Ovary (tissue), 9 donors: ENCODE results near the gene BEND7. TPM values are rescaled to one million over a fixed set of nuclear protein-coding genes. Genes with fewer than 3 reads are reported as not detected.

Source experiments
- polyA plus RNA-seq, 2 donors: library from polyadenylated mRNA; stranded (reverse); fragments of 200-250 nt in 1 of 2; fragments of 350-450 nt in 1 of 2; fragmentation: Illumina TruSeq in 1 of 2; extraction: RNeasy Lipid Tissue Mini Kit (QIAGEN cat#74804) in 1 of 2; gene quantifications; one replicate each; pipeline ENCODE4 v1.2.3, GENCODE V29; 2013 to 2014
- small RNA-seq: library from RNA; depleted of rRNA; stranded (forward); fragments of <200 nt; gene quantifications from one replicate; pipeline ENCODE3, GENCODE V24; 2016
- total RNA-seq, 7 donors: library from RNA; depleted of rRNA in 2 of 7; stranded (reverse); fragments of >200 nt in 2 of 7; fragmentation: NEBNext Ultra II Directional in 3 of 7; extraction: Animal tissue kit (Norgen Biotek cat#: 25700) in 3 of 7; gene quantifications; one replicate each; pipeline versions ENCODE4 v1.1.0 to v1.2.4, GENCODE V29; 2016 to 2023
- donor health status: DM: no; HTN: no; CAD: no; lungs with moderate emphysema.
- donor health status: DM: no; HTN: no; CAD: no.
- donor health status: Bipolar disorder and iron deficiency.
- donor health status: DM: yes; HTN: yes; CAD: no.
- donor health status: DM: no; HTN: no; CAD: no.
- donor health status: DM: yes; HTN: yes; CAD: no.

Gene BEND7
- total and polyA plus RNA-seq, 9 donors = 9.9 to 34.7 (median 19.8) TPM

Small RNAs within 50 kb of the gene (small RNA-seq; reads per million reads assigned to genes)
- gene RF00019 = not detected

Other genes starting within 250 kb of the BEND7 start
- gene PHYH, start 228.9 kb downstream of the BEND7 start, total RNA-seq = 10 to 100 TPM; 20.0 to 49.7 (median 39.5) TPM
- 10 to 100 TPM; 41.6 to 42.8 TPM for gene PHYH, start 228.9 kb downstream of the BEND7 start, polyA plus RNA-seq
- gene SEPHS1, start 180.7 kb downstream of the BEND7 start, total RNA-seq = 10 to 100 TPM; 27.2 to 62.0 (median 50.6) TPM
- gene SEPHS1, start 180.7 kb downstream of the BEND7 start, polyA plus RNA-seq = 10 to 100 TPM; 39.7 to 76.7 TPM
- 10 to 100 TPM; 16.7 to 22.4 (median 20.1) TPM for gene PRPF18, start 58.0 kb upstream of the BEND7 start, total RNA-seq
- gene PRPF18, start 58.0 kb upstream of the BEND7 start, polyA plus RNA-seq = 10 to 100 TPM; 13.0 to 17.7 TPM